GM18861 (cell line): ENCODE data around the gene NAA35.
"Not testable (repeated sequence)": the region's sequence is repeated elsewhere in the genome, so short reads cannot be mapped to it uniquely, and the experiment has no call there.

ENCODE experiments used
- ATAC-seq: cut with Tn5 transposase; IDR thresholded peaks from one replicate; pipeline ENCODE4 v1.9.1; 2021; ENCODE audit not compliant: unreplicated experiment

Gene NAA35

GRCh38 chr9:85940832-85941621 lies at the start of gene NAA35:
TSS of gene NAA35 (plus strand) at chr9:85941146. CDS start at chr9:85942160, 1,014 bp downstream.
- peak; percentile 90 for ATAC-seq

- no peak for ATAC-seq
These were observed 48.5 kb upstream of the NAA35 start for GRCh38 chr9:85892401-85892800.

DNA sequence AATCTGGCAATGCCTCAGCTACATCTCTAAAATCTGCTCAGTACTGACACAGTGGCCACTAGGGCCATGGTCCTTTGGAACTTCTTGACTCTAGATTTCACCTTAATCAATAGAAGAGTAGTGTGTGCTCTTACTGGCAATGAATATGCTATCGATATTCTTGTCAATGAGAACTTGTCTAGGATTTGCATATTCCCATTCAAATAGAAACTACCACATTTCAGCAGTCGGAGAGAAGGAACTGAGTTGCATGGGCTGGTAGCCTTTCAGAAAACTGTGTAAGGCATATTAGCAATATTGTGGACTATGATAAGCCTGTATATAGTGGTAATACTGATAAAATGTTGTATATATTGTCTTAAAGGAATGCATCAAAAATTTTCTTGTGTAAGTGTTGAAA lies 45.3 kb upstream of the NAA35 start:
- ATAC-seq, result no peak

GRCh38 chr9:85897848-85898247 lies 43.1 kb upstream of the NAA35 start:
- no peak for ATAC-seq

GRCh38 chr9:85898332-85898731 lies 42.6 kb upstream of the NAA35 start:
- no peak for ATAC-seq

DNA sequence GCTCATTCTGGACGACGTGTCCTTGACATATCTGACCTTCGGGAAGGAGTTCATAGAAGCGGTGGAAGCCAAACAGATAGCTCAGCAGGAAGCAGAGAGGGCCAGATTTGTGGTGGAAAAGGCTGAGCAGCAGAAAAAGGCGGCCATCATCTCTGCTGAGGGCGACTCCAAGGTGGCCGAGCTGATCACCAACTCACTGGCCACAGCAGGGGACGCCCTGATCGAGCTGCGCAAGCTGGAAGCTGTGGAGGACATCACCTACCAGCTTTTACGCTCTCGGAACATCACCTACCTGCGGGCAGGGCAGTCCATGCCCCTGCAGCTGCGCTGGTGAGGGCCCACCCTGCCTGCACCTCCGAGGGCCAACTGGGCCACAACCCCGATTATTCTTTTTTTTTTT lies 41.6 kb upstream of the NAA35 start:
- ATAC-seq, result no peak

DNA sequence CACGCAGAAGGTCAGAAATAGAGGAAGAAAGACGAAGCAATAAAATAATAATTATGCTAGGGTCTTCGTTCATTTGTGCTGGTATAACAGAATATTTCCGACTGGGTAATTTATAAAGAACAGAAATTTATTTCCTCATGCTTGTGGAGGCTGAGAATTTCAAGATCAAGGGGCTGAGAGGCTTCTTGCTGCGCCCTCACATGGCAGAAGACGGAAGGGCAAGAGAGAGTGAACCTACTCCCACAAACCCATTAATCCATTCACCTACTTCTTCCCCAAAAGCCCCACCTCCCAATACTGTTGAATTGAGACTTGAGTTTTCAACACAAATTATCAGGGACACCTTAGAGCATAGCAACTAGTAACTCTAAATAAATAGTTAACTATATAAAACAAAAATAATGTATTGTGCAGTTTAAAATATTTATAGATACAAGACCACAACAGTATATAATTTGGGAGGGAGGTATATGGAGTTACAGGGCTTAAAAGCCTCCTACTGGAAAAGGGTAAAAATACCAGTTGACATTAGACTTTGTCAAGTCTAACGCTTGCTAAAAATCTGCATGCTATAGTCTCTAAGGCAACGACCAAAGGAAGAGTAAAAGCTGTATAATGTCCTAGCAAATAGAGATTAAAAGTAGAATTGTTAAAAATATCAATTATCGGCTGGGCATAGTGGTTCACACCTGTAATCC lies 40.3 kb upstream of the NAA35 start:
- ATAC-seq, result no peak

- no peak for ATAC-seq
These were observed 36.0 kb upstream of the NAA35 start for GRCh38 chr9:85904975-85905374.

- ATAC-seq, result no peak
These were observed 35.0 kb upstream of the NAA35 start for GRCh38 chr9:85905957-85906356.

DNA sequence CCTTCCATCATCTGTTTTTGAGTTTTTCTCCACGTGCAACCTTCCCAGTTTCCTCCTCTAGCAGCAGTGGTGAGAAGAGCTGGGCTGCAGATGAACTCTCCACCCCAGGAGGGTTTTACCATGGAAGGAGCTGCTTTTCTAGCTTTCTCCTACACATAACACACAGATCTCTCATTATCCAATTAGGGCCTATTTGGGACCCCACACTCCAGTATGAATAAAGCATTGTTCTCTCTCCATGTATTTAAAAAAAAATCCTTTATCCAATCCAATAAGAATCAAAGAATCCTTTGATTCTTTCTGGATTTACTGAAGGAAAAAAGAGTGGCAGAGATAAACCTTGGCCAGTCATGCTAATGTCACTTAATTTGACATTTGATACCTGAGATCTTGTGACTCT lies 31.6 kb upstream of the NAA35 start:
- no peak for ATAC-seq

DNA sequence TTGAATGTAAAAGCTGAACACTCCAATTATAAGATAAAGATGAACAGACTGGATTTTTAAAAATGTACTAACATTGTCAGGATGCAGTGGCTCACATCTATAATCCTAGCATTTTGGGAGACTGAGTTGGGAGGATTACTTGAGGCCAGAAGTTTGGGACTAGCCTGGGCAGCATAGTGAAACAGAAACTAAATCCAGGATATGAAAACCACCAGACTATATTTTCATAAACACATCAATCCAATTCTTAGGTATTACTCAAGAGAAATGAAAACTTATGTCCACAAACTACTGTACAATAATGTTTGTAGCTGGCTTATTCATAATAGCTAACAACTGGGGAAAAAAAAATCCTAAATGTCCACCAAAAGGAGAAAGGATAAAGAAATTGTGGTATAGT lies 26.8 kb upstream of the NAA35 start:
- ATAC-seq, result no peak

GRCh38 chr9:85917756-85918155 lies 23.2 kb upstream of the NAA35 start:
- no peak for ATAC-seq

DNA sequence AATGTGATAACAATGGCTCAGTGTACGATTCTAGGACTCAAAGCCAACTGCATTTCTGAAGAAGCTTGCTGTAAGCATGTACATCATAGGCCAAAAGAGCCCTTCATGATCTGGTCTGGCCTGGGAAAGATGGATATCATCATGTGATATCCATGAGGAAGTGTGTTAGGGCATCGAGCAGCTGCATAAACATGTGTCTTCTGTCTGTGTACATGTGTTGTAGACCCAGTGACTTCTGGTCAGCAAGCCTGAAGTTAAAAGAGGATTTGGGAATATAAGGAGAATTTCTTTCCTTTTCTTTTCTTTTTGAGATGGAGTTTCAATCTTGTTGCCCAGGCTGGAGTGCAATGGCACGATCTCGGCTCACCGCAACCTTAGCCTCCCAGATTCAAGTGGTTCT lies 15.5 kb upstream of the NAA35 start:
- no peak for ATAC-seq

- ATAC-seq, result no peak
These were observed 13.9 kb upstream of the NAA35 start for GRCh38 chr9:85927076-85927475.

GRCh38 chr9:85931495-85931894 lies 9.5 kb upstream of the NAA35 start:
- ATAC-seq, result no peak

DNA sequence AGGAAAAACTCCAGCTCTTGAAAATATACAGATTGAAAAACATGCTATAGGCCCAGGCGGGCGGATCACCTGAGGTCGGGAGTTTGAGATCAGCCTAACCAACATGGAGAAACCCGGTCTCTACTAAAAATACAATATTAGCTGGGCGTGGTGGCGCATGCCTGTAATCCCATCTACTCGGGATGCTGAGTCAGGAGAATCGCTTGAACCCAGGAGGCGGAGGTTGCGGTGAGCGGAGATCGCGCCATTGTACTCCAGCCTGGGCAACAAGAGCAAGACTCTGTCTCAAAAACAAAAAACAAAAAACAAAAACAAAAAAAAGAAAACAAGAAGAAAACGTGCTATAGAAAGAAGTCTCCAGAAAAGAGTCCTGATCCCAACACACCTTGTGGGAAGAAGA lies 5.0 kb upstream of the NAA35 start:
- ATAC-seq, result not testable (repeated sequence)

DNA sequence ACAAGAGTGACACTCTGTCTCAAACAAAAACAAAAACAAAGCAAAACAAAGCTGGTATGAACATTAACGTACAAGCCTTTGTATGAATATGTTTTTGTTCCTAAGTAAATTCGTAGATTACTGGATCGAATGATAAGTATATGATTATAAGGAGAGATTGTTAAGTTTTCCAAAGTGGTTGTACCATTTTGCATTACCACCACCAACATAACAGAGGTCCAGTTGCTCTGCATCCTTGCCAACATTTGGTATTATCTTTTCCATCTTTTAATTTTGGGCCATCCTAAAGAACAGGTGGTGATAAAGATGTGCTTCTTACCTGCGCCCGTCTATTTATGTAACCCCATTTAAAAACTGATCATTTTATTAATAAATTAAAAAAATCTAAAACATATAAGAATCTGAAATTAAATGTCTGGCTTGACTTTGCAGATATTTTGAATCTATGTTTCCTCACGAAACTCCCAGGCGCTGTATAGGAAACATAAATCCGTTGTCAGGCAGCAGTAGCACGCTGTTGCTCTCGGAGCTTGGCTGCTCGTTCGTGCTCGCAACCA lies 593 bp upstream of the NAA35 start:
- ATAC-seq, result no peak

DNA sequence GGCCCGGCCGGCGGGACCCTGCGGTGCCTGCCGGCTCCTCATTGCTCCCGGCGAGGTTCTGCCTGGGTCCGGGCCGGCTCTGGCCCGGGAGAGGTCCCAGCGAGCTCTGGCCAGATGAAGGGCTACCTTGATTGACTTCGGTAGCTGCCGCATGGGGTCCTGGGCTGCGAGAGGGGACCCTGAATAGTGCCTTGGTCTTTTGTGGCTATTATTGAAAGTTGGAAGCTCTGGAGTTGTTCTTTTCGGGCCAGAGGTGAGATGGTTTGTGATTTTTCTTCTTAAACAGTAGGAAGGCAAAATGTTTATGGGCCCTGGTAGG lies 635 bp downstream of the NAA35 start:
- no peak for ATAC-seq

GRCh38 chr9:85941966-85942912 lies 1.3 kb downstream of the NAA35 start:
- ATAC-seq, result no peak

GRCh38 chr9:85942913-85943709 lies 2.2 kb downstream of the NAA35 start:
- no peak for ATAC-seq
